Spleen (tissue), 7 donors: Measurements from ENCODE around the gene HEG1.

Source experiments
- POLR2A ChIP-seq, 3 donors: fragments of 450-650 bp; IDR thresholded peaks; one replicate each; pipeline ENCODE4 v1.5.1; 2017; ENCODE audit warnings: antibody characterized with exemption in 3 of 3, mild to moderate bottlenecking in 1 of 3
- POLR2AphosphoS5 ChIP-seq, 3 donors: sonication (generic); formaldehyde crosslinking; IDR thresholded peaks; one replicate each; pipeline ENCODE4 v1.5.1; 2017; ENCODE audit warnings: antibody characterized with exemption in 3 of 3
- TF ChIP-seq, protein P1 (sequence below), 11 experiments: fragments of 200-600 bp in 7 of 11; fragments of 450-650 bp in 4 of 11; sonication (generic) in 4 of 11; IDR thresholded peaks in 8 of 11; conservative IDR thresholded peaks in 3 of 11; 1 replicate in 7 of 11; 2 replicates in 4 of 11; pipeline versions ENCODE4 v1.4.0 to v1.8.0; 2016 to 2021; ENCODE audit warnings: antibody characterized with exemption in 11 of 11, inconsistent platforms in 4 of 11, mild to moderate bottlenecking in 1 of 11
- donor health status: DM: no; HTN: no; CAD: no; lungs with moderate emphysema.
- donor health status: DM: no; HTN: no; CAD: no.
- donor health status: DM: no; HTN: no; CAD: no.

- TF ChIP-seq, protein P1, sequence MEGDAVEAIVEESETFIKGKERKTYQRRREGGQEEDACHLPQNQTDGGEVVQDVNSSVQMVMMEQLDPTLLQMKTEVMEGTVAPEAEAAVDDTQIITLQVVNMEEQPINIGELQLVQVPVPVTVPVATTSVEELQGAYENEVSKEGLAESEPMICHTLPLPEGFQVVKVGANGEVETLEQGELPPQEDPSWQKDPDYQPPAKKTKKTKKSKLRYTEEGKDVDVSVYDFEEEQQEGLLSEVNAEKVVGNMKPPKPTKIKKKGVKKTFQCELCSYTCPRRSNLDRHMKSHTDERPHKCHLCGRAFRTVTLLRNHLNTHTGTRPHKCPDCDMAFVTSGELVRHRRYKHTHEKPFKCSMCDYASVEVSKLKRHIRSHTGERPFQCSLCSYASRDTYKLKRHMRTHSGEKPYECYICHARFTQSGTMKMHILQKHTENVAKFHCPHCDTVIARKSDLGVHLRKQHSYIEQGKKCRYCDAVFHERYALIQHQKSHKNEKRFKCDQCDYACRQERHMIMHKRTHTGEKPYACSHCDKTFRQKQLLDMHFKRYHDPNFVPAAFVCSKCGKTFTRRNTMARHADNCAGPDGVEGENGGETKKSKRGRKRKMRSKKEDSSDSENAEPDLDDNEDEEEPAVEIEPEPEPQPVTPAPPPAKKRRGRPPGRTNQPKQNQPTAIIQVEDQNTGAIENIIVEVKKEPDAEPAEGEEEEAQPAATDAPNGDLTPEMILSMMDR (IDR thresholded peaks at IDR 0.05 in 8 of 11, conservative IDR thresholded peaks at IDR 0.05 in 3 of 11) = no peak
- no peak for TF ChIP-seq POLR2A (IDR thresholded peaks at IDR 0.05)
- TF ChIP-seq POLR2AphosphoS5 (IDR thresholded peaks at IDR 0.05) = no peak
Observed at GRCh38 chr3:125039131-125040100, 16.4 kb downstream of the HEG1 start.
